ENCODE measurements around the gene PNKP. TPM values are rescaled to one million over a fixed set of nuclear protein-coding genes. Genes with fewer than 3 reads are reported as not detected.
A peak's percentile ranks its signal among the peaks of the same experiment; 100 is the strongest.

Gene PNKP
- total and polyA plus RNA-seq, 9 of the 15 experiments (the other 6 are each of a cell fraction or from before 2014, with no cell fraction given): 2.8 to 85.4 (median 25.3) TPM

DNA sequence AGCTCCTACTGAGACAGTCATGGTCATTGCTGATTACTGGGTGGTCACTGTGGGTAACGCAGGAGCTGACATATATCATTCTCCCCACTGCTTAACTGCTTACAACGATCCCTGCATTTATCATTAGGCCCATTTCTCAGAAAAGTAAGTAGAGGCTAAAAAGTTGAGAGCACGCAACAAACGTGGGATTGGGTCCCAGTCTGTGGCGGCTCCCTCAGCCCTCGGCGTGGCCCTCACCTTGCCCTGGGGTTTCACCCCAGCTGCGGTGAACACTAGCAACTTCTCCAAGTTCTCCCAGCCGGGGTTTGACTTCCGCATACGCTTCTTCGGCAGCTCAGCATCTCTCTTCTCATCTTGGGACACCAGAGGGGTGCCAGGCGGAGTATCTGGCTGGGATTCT is 2.5 kb downstream of the PNKP start:
- Histone ChIP-seq H3K27ac (ENCODE audit: extremely low read depth, low read depth, low read length) (peak overlapping the region; percentile 10; the same call in 1 of the 3 replicates), H3K9me1 (ENCODE audit: control insufficient read depth, insufficient read depth, low read length) (peaks cover 4% of the 10 kb centered on the region), H3K79me2 (ENCODE audit: control insufficient read depth, insufficient read depth, low read length) (peaks cover 39% of the 10 kb centered on the region), H3K36me3 (ENCODE audit: control insufficient read depth, insufficient read depth, low read length) (peaks cover 52% of the 10 kb centered on the region), H3K9me3 (replicated peaks; ENCODE audit: control insufficient read depth, insufficient read depth, low read depth, low read length) (no peaks in the 10 kb centered on the region), H3K4me3 (peak overlapping the region; percentile 98; the same call in 1 of the 2 replicates), H4K20me1 (replicated peaks; ENCODE audit: control insufficient read depth, insufficient read depth, low read length) (peaks cover 19% of the 10 kb centered on the region; the same call in 1 of the 2 replicates), H3K27me3 (ENCODE audit: control insufficient read depth in 2 of 2, insufficient read depth in 2 of 2, low read length in 2 of 2) (no peaks in the 10 kb centered on the region), H3K4me1 (replicated peaks in 1 of 2; ENCODE audit: control insufficient read depth in 2 of 2, insufficient read depth in 2 of 2, low read length in 2 of 2) (peaks cover 30 to 84% of the 10 kb centered on the region in 2 experiments), H2AFZ (ENCODE audit: low read depth, low read length) (no peak overlapping the region), H3K9ac (ENCODE audit: insufficient read depth in 1 of 2, low read depth in 2 of 2, low read length in 2 of 2) (peak overlapping the region; percentile 5 to 89; a peak in 2 of 4 replicates), H3K4me2 (ENCODE audit: insufficient read depth, low read length) (peak overlapping the region; percentile 98)
- no peak for ATAC-seq
- in situ Hi-C loops (cut with MboI) (no loop called here), intact Hi-C loops (cut with micrococcal nuclease) (loop anchor here (5.0 kb wide), 3 partner anchors 62 to 188 kb away; partner anchors contain the start of genes AP2A1, ATF5, NUP62 and PRMT1)
- FAIRE-seq: peak; percentile 6
- WGBS (ENCODE audit: insufficient coverage, low coverage, missing lambda C conversion rate): 60% methylated on average over 13 of the region's 13 CpGs
- DNase-seq (ENCODE audit: extremely low read depth in 1 of 4, low spot score in 3 of 4): no peak
- POLR2A ChIA-PET: interaction anchor here (0.6 to 2.2 kb wide), 13 partner anchors 11 to 188 kb away, joined by 3 to 18 read pairs (median 5); partner anchors contain the start of genes AKT1S1, FUZ, NUP62 and PTOV1
- CTCF ChIA-PET (ENCODE audit: low intra/inter-chr PET ratio): no interaction called here
- BruUV-seq (replicated peaks): no TSS peak
- TF ChIP-seq SRF (CRISPR knock-in tag; IDR thresholded peaks at IDR 0.05) (no peak), ZNF584 (CRISPR knock-in tag; IDR thresholded peaks at IDR 0.05; ENCODE audit: low read depth) (no peak), CHD4 (IDR thresholded peaks at IDR 0.05; ENCODE audit: insufficient read depth, insufficient replicate concordance, low read depth, low read length, poor library complexity, severe bottlenecking) (peak; percentile 91), SMAD2 (IDR thresholded peaks at IDR 0.05; ENCODE audit: low read depth, low read length) (no peak), MTA3 (IDR thresholded peaks at IDR 0.05; ENCODE audit: borderline replicate concordance) (no peak), RBM25 (IDR thresholded peaks at IDR 0.05; ENCODE audit: low read depth, low read length, severe bottlenecking) (peak; percentile 93), RB1 (IDR thresholded peaks at IDR 0.05; ENCODE audit: low read depth) (no peak), HDGF (IDR thresholded peaks at IDR 0.05) (0 out of 2 replicates have a peak, but pooled peaks have one; percentile 54), FOXJ2 (tag; IDR thresholded peaks at IDR 0.05) (no peak), LEF1 (IDR thresholded peaks at IDR 0.05) (no peak), RCOR1 (IDR thresholded peaks at IDR 0.05; ENCODE audit: borderline replicate concordance in 1 of 2, low read depth in 2 of 2, low read length in 2 of 2) (peak; percentile 28 to 52; a peak in 2 of 4 replicates), BCOR (IDR thresholded peaks at IDR 0.05) (peak; percentile 98), STAG1 (CRISPR knock-in tag; IDR thresholded peaks at IDR 0.05; ENCODE audit: borderline replicate concordance) (0 out of 2 replicates have a peak, but pooled peaks have one; percentile 4), BRCA1 (IDR thresholded peaks at IDR 0.05) (no peak), BRCA1 (CRISPR knock-in tag; IDR thresholded peaks at IDR 0.05) (no peak), PRPF4 (IDR thresholded peaks at IDR 0.05; ENCODE audit: insufficient read depth, low read depth, low read length, poor library complexity, severe bottlenecking) (no peak), ADNP (tag; IDR thresholded peaks at IDR 0.05) (peak; percentile 79), RBBP5 (IDR thresholded peaks at IDR 0.05; ENCODE audit: borderline replicate concordance, insufficient read depth, low read length, poor library complexity, severe bottlenecking) (no peak), GATA2 (CRISPR knock-in tag; IDR thresholded peaks at IDR 0.05) (peak; percentile 3; the same call in 1 of the 2 replicates), ILF3 (IDR thresholded peaks at IDR 0.05; ENCODE audit: borderline replicate concordance) (no peak), ZFP1 (CRISPR knock-in tag; IDR thresholded peaks at IDR 0.05) (no peak)
- TF ChIP-seq, protein P1, sequence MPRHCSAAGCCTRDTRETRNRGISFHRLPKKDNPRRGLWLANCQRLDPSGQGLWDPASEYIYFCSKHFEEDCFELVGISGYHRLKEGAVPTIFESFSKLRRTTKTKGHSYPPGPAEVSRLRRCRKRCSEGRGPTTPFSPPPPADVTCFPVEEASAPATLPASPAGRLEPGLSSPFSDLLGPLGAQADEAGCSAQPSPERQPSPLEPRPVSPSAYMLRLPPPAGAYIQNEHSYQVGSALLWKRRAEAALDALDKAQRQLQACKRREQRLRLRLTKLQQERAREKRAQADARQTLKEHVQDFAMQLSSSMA (CRISPR knock-in tag; IDR thresholded peaks at IDR 0.05): 0 out of 2 replicates have a peak, but pooled peaks have one; percentile 45
- TF ChIP-seq, protein P2, sequence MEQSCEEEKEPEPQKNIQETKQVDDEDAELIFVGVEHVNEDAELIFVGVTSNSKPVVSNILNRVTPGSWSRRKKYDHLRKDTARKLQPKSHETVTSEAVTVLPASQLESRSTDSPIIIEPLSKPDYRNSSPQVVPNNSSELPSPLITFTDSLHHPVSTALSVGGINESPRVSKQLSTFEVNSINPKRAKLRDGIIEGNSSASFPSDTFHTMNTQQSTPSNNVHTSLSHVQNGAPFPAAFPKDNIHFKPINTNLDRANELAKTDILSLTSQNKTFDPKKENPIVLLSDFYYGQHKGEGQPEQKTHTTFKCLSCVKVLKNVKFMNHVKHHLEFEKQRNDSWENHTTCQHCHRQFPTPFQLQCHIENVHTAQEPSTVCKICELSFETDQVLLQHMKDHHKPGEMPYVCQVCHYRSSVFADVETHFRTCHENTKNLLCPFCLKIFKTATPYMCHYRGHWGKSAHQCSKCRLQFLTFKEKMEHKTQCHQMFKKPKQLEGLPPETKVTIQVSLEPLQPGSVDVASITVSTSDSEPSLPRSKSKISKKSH (CRISPR knock-in tag; IDR thresholded peaks at IDR 0.05): no peak
